GM13977 (cell line): Measurements from ENCODE around the gene FHIT.

Source experiments
- DNase-seq: peaks from one replicate; pipeline ENCODE4 v3.0.0; 2012; ENCODE audit warnings: low spot score
- CTCF ChIP-seq: IDR thresholded peaks from 2 replicates; pipeline ENCODE4 v1.5.1; 2012; ENCODE audit warnings: mild to moderate bottlenecking, control low read depth; ENCODE audit not compliant: insufficient read depth; ENCODE audit errors: extremely low read depth, missing control alignments
- in situ Hi-C: fragments of 300-500 bp; cut with MboI; formaldehyde crosslinking; loops from one replicate; pipeline ENCODE4 v1.12.0; 2022; ENCODE audit warnings: low sequenced_read_pairs, low pct_unique_long_range_greater_than_20kb, mixed read lengths, inconsistent platforms; ENCODE audit not compliant: unreplicated experiment

FHIT gene

DNA sequence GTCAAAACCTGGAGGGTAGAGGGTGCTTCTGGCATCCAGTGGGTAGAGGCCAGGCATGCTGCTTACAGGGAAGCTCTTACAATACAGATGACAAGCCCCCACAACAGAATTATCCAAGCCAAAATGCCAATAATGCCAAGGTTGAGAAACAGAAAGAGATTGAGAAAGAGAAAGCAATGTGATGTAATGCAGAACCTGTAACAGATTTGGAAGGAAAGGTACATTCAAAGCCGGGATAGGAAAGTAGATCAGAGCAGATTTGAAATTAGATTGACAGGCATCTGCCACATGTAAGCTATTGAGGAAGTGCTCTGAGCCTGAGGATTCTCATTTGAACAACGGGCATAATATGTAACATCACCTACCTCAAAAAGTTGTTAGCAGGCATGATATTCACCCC is 157.9 kb downstream of the FHIT start:
- no peak for DNase-seq
- in situ Hi-C loops: no loop called here
- no peak for TF ChIP-seq CTCF

DNA sequence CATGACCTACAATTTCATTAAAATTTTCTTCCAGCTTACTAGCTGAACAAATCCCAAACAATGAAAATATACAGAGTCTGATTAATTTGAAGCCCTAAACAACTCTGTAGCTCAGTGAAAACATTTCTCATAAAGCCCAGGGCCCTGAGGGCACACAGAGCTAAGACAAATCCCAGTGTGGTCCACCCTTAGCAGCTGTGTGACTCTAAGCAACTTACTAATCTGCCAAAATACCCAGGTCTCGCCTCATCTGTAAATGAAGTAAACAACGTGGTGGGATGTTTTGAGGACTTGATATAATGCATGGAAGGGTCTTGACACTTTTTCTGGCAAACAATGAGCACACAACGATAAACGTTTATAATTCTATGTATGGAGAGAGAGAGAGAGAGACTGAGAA is 158.4 kb downstream of the FHIT start:
- no peak for DNase-seq
- no peak for TF ChIP-seq CTCF
- in situ Hi-C loops: no loop called here

DNA sequence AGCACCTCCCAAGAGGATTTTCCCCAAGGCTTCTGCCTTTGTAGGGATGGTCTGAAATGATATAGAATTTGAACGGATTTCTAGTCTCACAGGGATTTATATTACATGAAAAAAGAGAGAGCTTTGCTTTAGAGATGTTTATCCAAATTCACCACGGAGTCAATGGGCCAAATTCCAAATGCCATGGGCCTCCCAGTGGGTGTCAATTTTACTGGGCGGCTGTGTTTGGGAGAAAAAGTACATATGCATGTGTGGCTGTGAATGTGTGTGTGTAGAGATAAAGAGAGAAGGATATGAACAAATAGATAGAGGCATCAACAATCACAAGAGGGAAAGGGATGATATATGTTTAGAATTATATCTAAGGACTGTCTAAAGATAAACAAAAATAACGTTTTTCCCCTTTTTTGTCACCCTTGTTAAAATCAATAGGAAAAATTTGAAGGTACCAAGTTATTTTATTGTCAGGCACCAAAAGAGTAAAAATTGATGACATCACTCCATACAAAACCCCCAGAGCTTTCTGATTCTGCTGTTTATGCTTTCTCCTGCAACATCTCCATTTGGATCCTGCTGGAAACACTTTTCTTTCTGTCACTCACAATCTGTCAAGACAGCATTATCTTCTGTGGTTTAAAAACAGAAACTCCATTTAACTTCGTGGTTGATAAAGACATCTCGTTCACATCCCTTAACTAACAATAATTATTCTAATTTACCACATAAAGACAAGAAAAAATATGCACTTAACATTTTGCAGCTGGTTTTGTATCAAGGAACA is 160.7 kb downstream of the FHIT start:
- in situ Hi-C loops: no loop called here
- no peak for DNase-seq
- TF ChIP-seq CTCF: no peak

DNA sequence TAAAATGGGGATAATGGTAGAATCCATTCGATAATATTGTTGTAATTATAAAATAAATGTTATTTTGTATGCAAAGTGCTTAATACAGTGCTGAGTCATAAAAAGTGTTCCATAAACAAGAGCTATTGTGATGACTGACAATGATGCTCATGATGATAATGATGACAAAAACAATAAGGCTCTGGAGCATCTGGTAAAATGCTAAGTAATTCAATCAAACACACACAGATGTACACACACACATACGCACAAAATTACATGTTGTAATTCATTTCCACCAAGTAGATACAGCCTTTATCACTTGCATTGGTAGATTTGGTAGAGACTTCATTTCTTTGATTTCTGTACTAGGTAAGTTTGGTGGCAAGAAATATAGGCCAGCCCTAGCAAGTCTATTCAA is 163.8 kb downstream of the FHIT start:
- in situ Hi-C loops: no loop called here
- no peak for TF ChIP-seq CTCF
- no peak for DNase-seq

DNA sequence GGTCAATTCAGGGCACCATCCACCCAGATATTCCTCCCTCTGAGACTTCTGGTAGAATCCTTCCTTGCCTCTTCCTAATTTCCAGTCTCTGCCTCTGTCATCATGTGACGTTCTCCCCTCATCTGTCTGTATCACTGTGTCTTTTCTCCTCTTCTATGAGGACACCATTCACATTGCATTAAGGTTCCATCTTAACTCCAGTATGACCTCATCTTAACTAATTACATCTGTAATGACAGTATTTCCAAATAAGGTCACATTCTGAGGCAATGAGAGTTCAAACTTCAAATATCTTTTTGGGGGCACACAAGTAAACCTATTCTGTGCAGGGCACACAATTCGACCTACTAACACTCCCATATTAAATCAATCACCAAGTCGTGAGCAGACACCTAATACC is 169.7 kb downstream of the FHIT start:
- DNase-seq: no peak
- in situ Hi-C loops: no loop called here
- TF ChIP-seq CTCF: no peak

DNA sequence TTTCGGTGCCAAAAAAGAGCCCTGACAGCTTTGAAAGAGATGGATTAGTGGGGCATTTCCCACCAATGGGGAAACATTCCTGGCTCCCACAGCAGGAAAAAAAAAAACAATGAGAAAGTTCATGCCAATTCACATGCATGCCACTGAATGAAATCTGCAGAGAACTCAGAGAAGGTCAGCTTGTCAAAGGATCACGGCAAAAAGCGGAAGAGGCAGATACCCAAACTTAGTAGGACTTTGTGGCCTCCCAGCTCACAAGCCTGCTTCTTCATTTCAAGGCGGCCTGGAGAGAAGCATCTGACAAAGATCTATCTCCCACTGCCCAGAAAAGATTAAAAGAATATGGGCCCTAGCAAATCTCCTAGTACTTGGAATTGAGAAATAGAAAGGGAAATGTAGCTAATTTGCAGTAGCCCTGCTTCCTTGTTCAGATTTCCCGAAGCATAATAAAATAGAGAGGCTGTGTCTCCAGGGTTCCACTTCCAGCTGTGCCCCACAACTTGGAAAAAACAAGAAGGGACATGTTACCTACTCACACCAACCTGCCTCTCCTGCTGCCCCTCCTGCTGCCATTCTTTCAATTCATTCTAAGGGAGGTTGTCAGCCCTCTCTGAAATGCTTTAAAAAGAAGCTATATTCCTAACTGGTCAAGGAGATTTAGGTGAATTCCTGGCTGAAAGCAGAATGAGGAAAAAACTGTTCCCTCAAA is 170.4 kb downstream of the FHIT start:
- TF ChIP-seq CTCF: no peak
- in situ Hi-C loops: no loop called here
- DNase-seq: no peak
